Measurements from ENCODE around the gene PSMD3. TPM values are rescaled to one million over a fixed set of nuclear protein-coding genes. Genes with fewer than 3 reads are reported as not detected.

Gene PSMD3
- total RNA-seq, 1 experiment from 2014 or later: 174 TPM

DNA sequence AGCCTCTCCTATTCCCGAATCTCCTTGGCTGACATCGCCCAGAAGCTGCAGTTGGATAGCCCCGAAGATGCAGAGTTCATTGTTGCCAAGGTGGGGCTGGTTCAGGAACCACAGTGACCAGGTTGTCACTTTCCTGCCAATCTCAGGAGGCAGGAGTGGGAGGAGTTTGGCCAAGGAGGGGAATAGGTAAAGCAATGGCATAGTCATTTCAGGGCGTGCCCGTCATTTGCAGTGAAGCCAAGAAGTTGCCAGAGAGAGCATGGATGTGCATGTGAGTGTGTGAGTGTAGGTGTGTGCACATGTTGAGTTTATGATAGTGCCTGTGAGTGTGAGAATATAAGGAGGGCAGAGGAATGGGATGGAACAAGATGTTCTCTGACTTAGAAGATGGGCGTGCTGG, 14.8 kb downstream of the PSMD3 start:
- Mint-ChIP-seq H3K4me3 (no peak overlapping the region), H3K36me3 (ENCODE audit: insufficient read depth in 1 of 3, low read depth in 3 of 3) (peaks cover 48 to 74% (median 67%) of the 10 kb centered on the region in 3 experiments; a peak in 6 of 7 replicates), H3K4me1 (no peaks in the 10 kb centered on the region), H3K27ac (no peak overlapping the region), H3K27me3 (ENCODE audit: low read depth) (no peaks in the 10 kb centered on the region), H3K9me3 (no peaks in the 10 kb centered on the region)
- Histone ChIP-seq H4K91ac (ENCODE audit: insufficient read length, low read depth, low read length) (no peak overlapping the region), H3K4ac (ENCODE audit: low read depth, low read length) (no peak overlapping the region), H2AK5ac (ENCODE audit: insufficient read length, low read length) (no peak overlapping the region), H3K27me3 (ENCODE audit: insufficient read depth, low read length) (no peaks in the 10 kb centered on the region), H3K23me2 (ENCODE audit: insufficient read length, low read depth, low read length, poor library complexity, severe bottlenecking) (no peaks in the 10 kb centered on the region), H3K79me1 (ENCODE audit: insufficient read depth, low read depth, low read length, poor library complexity, severe bottlenecking) (no peaks in the 10 kb centered on the region), H3K27ac (ENCODE audit: insufficient read length, low read depth, low read length) (no peak overlapping the region), H2BK15ac (ENCODE audit: low read depth, low read length) (no peak overlapping the region), H4K8ac (replicated peaks; ENCODE audit: insufficient read length, low read depth, low read length) (no peak overlapping the region), H3K23ac (ENCODE audit: insufficient read length, low read depth, low read length) (no peak overlapping the region), H3K9ac (ENCODE audit: extremely low read depth, insufficient read length, low read length) (no peak overlapping the region), H3K9me3 (ENCODE audit: control insufficient read depth, low read depth, low read length) (no peaks in the 10 kb centered on the region), H3K56ac (ENCODE audit: insufficient read length, low read depth, low read length) (no peak overlapping the region), H3K18ac (ENCODE audit: insufficient read length, low read depth, low read length) (no peak overlapping the region), H2BK12ac (ENCODE audit: insufficient read length, low read depth, low read length) (no peak overlapping the region), H3T11ph (ENCODE audit: low read length) (no peak overlapping the region), H4K5ac (ENCODE audit: insufficient read length, low read depth, low read length) (no peak overlapping the region), H3K14ac (ENCODE audit: insufficient read depth, low read length) (no peak overlapping the region), H2BK20ac (ENCODE audit: low read depth, low read length, poor library complexity, severe bottlenecking) (no peak overlapping the region), H3K4me1 (ENCODE audit: insufficient read depth, low read length) (no peaks in the 10 kb centered on the region), H3K79me2 (ENCODE audit: insufficient read depth, low read length) (no peaks in the 10 kb centered on the region), H2AFZ (ENCODE audit: low read length) (no peak overlapping the region), H3K4me2 (ENCODE audit: insufficient read depth, insufficient read length, low read length) (no peak overlapping the region), H4K20me1 (ENCODE audit: control insufficient read depth, insufficient read depth, insufficient read length) (no peaks in the 10 kb centered on the region), H2BK120ac (ENCODE audit: low read depth, low read length, poor library complexity, severe bottlenecking) (no peak overlapping the region), H2BK5ac (ENCODE audit: insufficient read length, low read length) (no peak overlapping the region)
- DNase-seq: no peak
- no peak for TF ChIP-seq CTCF (conservative IDR thresholded peaks at IDR 0.05)
- WGBS (ENCODE audit: extremely low coverage, insufficient read length, low lambda C conversion rate): no CpG with 5 or more reads among the region's 6 CpGs
